Measurements from ENCODE around the gene KCNH1. TPM values are rescaled to one million over a fixed set of nuclear protein-coding genes. Genes with fewer than 3 reads are reported as not detected.

The KCNH1 gene
- total and polyA plus RNA-seq, 2 experiments from 2014 or later, result 0.28 TPM; not detected in 1

- no peak for TF ChIP-seq ZNF462 (CRISPR knock-in tag; IDR thresholded peaks at IDR 0.05)
- TF ChIP-seq NANOG (IDR thresholded peaks at IDR 0.05; ENCODE audit: borderline replicate concordance), result no peak
- TF ChIP-seq ZNF331 (CRISPR knock-in tag; IDR thresholded peaks at IDR 0.05; ENCODE audit: low read depth), result no peak
These were observed 500.3 kb downstream of the KCNH1 start (continued) for GRCh38 chr1:210633636-210634035.

- no peak for ATAC-seq
- no peaks in the 10 kb centered on the region for H3K36me3 Mint-ChIP-seq (ENCODE audit: low read depth)
These were observed 500.8 kb downstream of the KCNH1 start for GRCh38 chr1:210633140-210633539.

More at GRCh38 chr1:210633140-210633539, 500.8 kb downstream of the KCNH1 start:
- H3K4me3 Mint-ChIP-seq, result no peak overlapping the region
- DNase-seq (ENCODE audit: low spot score), result no peak
- Histone ChIP-seq H3K4me2 (no peak overlapping the region), H3K9me2 (ENCODE audit: insufficient read depth) (no peaks in the 10 kb centered on the region), H3K79me2 (replicated peaks; ENCODE audit: insufficient read depth) (no peaks in the 10 kb centered on the region), H3K4me1 (ENCODE audit: insufficient read depth) (no peaks in the 10 kb centered on the region), H2AFZ (no peak overlapping the region), H3K4me3 (no peak overlapping the region), H3K27ac (ENCODE audit: low read depth) (no peak overlapping the region), H3F3A (replicated peaks; ENCODE audit: low read depth) (no peaks in the 10 kb centered on the region), H3K27me3 (ENCODE audit: insufficient read depth) (no peaks in the 10 kb centered on the region), H3K36me3 (ENCODE audit: insufficient read depth) (no peaks in the 10 kb centered on the region), H4K20me1 (replicated peaks; ENCODE audit: insufficient read depth) (no peaks in the 10 kb centered on the region)
- H3K4me1 Mint-ChIP-seq, result peaks cover 3% of the 10 kb centered on the region; the same call in 1 of the 3 replicates
- TF ChIP-seq ZNF114 (CRISPR knock-in tag; IDR thresholded peaks at IDR 0.05) (no peak), ZNF331 (CRISPR knock-in tag; IDR thresholded peaks at IDR 0.05; ENCODE audit: low read depth) (no peak), STAT1 (IDR thresholded peaks at IDR 0.05; ENCODE audit: unreplicated experiment) (no peak), CTCF (conservative IDR thresholded peaks at IDR 0.05; ENCODE audit: low read depth in 2 of 2) (no peak), EZH2phosphoT487 (IDR thresholded peaks at IDR 0.05; ENCODE audit: unreplicated experiment) (no peak), REST (IDR thresholded peaks at IDR 0.05; ENCODE audit: unreplicated experiment) (no peak), JUNB (IDR thresholded peaks at IDR 0.05; ENCODE audit: unreplicated experiment) (no peak), POLR2AphosphoS5 (IDR thresholded peaks at IDR 0.05; ENCODE audit: low read depth) (no peak), ETS1 (IDR thresholded peaks at IDR 0.05) (no peak)
- no peak overlapping the region for H3K27ac Mint-ChIP-seq
- H3K27me3 Mint-ChIP-seq (ENCODE audit: insufficient read depth, low read depth, poor library complexity), result peaks cover 5% of the 10 kb centered on the region
- H3K9me3 Mint-ChIP-seq, result no peaks in the 10 kb centered on the region

All from GM23338 (cell line).